ENCODE results near the gene SIAE.

DNA sequence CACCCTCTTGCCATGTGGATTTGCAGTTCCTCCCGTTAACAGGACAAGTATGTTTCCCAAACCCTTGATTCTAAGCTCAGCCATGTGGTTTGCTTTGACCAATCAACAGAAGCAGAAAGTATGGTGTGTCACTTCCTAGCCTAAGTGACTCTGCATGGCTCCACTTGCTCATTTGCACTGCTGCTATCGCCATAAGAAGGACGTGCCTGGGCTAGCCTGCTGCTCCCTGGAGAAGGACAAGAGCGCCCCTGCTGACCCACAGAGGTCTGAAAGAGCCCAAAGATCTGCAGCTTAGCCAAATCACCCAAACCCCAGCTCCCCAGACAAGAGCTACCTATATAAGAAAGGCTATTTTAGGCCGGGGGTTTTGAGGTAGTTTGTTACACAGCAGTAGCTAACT, 32.9 kb downstream of the SIAE start:
- TF ChIP-seq, protein P1, sequence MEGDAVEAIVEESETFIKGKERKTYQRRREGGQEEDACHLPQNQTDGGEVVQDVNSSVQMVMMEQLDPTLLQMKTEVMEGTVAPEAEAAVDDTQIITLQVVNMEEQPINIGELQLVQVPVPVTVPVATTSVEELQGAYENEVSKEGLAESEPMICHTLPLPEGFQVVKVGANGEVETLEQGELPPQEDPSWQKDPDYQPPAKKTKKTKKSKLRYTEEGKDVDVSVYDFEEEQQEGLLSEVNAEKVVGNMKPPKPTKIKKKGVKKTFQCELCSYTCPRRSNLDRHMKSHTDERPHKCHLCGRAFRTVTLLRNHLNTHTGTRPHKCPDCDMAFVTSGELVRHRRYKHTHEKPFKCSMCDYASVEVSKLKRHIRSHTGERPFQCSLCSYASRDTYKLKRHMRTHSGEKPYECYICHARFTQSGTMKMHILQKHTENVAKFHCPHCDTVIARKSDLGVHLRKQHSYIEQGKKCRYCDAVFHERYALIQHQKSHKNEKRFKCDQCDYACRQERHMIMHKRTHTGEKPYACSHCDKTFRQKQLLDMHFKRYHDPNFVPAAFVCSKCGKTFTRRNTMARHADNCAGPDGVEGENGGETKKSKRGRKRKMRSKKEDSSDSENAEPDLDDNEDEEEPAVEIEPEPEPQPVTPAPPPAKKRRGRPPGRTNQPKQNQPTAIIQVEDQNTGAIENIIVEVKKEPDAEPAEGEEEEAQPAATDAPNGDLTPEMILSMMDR (IDR thresholded peaks at IDR 0.05) = no peak
- no peak for TF ChIP-seq SIN3A (IDR thresholded peaks at IDR 0.05; ENCODE audit: borderline replicate concordance, low read depth, low read length)
- no peak for TF ChIP-seq CHD2 (IDR thresholded peaks at IDR 0.05; ENCODE audit: low read length, partially characterized antibody)
- TF ChIP-seq SMC3 (IDR thresholded peaks at IDR 0.05; ENCODE audit: low read depth, low read length) = no peak
- TF ChIP-seq EZH2phosphoT487 (IDR thresholded peaks at IDR 0.05; ENCODE audit: borderline replicate concordance, low read depth) = no peak

Data from SK-N-SH (cell line).